H9 (cell line): ENCODE results near the gene SHOC1. TPM values are rescaled to one million over a fixed set of nuclear protein-coding genes. Genes with fewer than 3 reads are reported as not detected.

ENCODE experiments used
- DNase-seq: peaks from one replicate; pipeline ENCODE4 v3.0.0-alpha.2; 2017
- H2AFZ ChIP-seq: one replicate; pipeline ENCODE4 v1.6.1; 2013; ENCODE audit warnings: mild to moderate bottlenecking, low read length, control low read depth, moderate library complexity
- H2AK5ac ChIP-seq: 2 replicates; pipeline ENCODE4 v1.6.1; 2013; ENCODE audit warnings: low read length, control low read depth, mixed read lengths; ENCODE audit not compliant: insufficient read length
- H2BK120ac ChIP-seq: one replicate; pipeline ENCODE4 v1.6.1; 2013; ENCODE audit warnings: low read depth, mild to moderate bottlenecking, low read length, control low read depth, inconsistent platforms; ENCODE audit not compliant: poor library complexity, severe bottlenecking
- H2BK12ac ChIP-seq: 2 replicates; pipeline ENCODE4 v1.6.1; 2013; ENCODE audit warnings: low read length, control low read depth, mixed read lengths, low read depth; ENCODE audit not compliant: insufficient read length
- H2BK15ac ChIP-seq: 2 replicates; pipeline ENCODE4 v1.6.1; 2013; ENCODE audit warnings: low read depth, low read length, control low read depth
- H2BK20ac ChIP-seq: one replicate; pipeline ENCODE4 v1.6.1; 2013; ENCODE audit warnings: low read depth, mild to moderate bottlenecking, low read length, control low read depth, inconsistent platforms; ENCODE audit not compliant: poor library complexity, severe bottlenecking
- H2BK5ac ChIP-seq: 2 replicates; pipeline ENCODE4 v1.6.1; 2013; ENCODE audit warnings: low read length, control low read depth, mixed read lengths; ENCODE audit not compliant: insufficient read length
- H3K14ac ChIP-seq: 2 replicates; pipeline ENCODE4 v1.6.1; 2013; ENCODE audit warnings: low read length, control low read depth; ENCODE audit not compliant: insufficient read depth
- H3K18ac ChIP-seq: 2 replicates; pipeline ENCODE4 v1.6.1; 2013; ENCODE audit warnings: low read depth, mild to moderate bottlenecking, mixed read lengths, low read length, control low read depth; ENCODE audit not compliant: insufficient read length
- H3K23ac ChIP-seq: 2 replicates; pipeline ENCODE4 v1.6.1; 2013; ENCODE audit warnings: low read length, control low read depth, mixed read lengths, low read depth; ENCODE audit not compliant: insufficient read length
- H3K23me2 ChIP-seq: 2 replicates; pipeline ENCODE4 v1.6.1; 2013; ENCODE audit warnings: low read depth, mild to moderate bottlenecking, mixed read lengths, low read length, control low read depth; ENCODE audit not compliant: insufficient read length, poor library complexity, severe bottlenecking
- H3K27ac ChIP-seq: 2 replicates; pipeline ENCODE4 v1.5.1; 2013; ENCODE audit warnings: low read length, control low read depth, mixed read lengths, low read depth; ENCODE audit not compliant: insufficient read length
- H3K27me3 ChIP-seq: 2 replicates; pipeline ENCODE4 v1.6.1; 2013; ENCODE audit warnings: low read length, control low read depth, inconsistent platforms; ENCODE audit not compliant: insufficient read depth
- H3K4ac ChIP-seq: 2 replicates; pipeline ENCODE4 v1.6.1; 2013; ENCODE audit warnings: low read depth, mild to moderate bottlenecking, control low read depth, inconsistent platforms, low read length, moderate library complexity
- H3K4me1 ChIP-seq: 2 replicates; pipeline ENCODE4 v1.6.1; 2013; ENCODE audit warnings: low read length, control low read depth, inconsistent platforms; ENCODE audit not compliant: insufficient read depth
- H3K4me2 ChIP-seq: 2 replicates; pipeline ENCODE4 v1.6.1; 2013; ENCODE audit warnings: low read length, control low read depth, mixed read lengths; ENCODE audit not compliant: insufficient read length, insufficient read depth
- H3K56ac ChIP-seq: 2 replicates; pipeline ENCODE4 v1.6.1; 2013; ENCODE audit warnings: low read depth, mild to moderate bottlenecking, mixed read lengths, low read length, control low read depth; ENCODE audit not compliant: insufficient read length
- H3K79me1 ChIP-seq: 2 replicates; pipeline ENCODE4 v1.6.1; 2013; ENCODE audit warnings: low read depth, mild to moderate bottlenecking, moderate library complexity, low read length, control low read depth, inconsistent platforms; ENCODE audit not compliant: insufficient read depth, poor library complexity, severe bottlenecking
- H3K79me2 ChIP-seq: 2 replicates; pipeline ENCODE4 v1.6.1; 2013; ENCODE audit warnings: low read length, control low read depth, inconsistent platforms; ENCODE audit not compliant: insufficient read depth
- H3K9ac ChIP-seq: 2 replicates; pipeline ENCODE4 v1.6.1; 2013; ENCODE audit warnings: low read length, control low read depth, mixed read lengths; ENCODE audit not compliant: insufficient read length; ENCODE audit errors: extremely low read depth
- H3K9me3 ChIP-seq: one replicate; pipeline ENCODE4 v1.6.1; 2013; ENCODE audit warnings: low read depth, low read length, inconsistent platforms; ENCODE audit not compliant: control insufficient read depth
- H3T11ph ChIP-seq: one replicate; pipeline ENCODE4 v1.6.1; 2013; ENCODE audit warnings: mild to moderate bottlenecking, low read length, control low read depth, inconsistent platforms
- H4K20me1 ChIP-seq: one replicate; pipeline ENCODE4 v1.6.1; 2013; ENCODE audit not compliant: control insufficient read depth, insufficient read length, insufficient read depth
- H4K5ac ChIP-seq: 2 replicates; pipeline ENCODE4 v1.6.1; 2013; ENCODE audit warnings: low read depth, mild to moderate bottlenecking, mixed read lengths, low read length, control low read depth; ENCODE audit not compliant: insufficient read length
- H4K8ac ChIP-seq: replicated peaks from 2 replicates; pipeline ENCODE4 v1.6.1; 2013; ENCODE audit warnings: low read length, control low read depth, mixed read lengths, low read depth; ENCODE audit not compliant: insufficient read length
- H4K91ac ChIP-seq: 2 replicates; pipeline ENCODE4 v1.6.1; 2013; ENCODE audit warnings: low read depth, mild to moderate bottlenecking, moderate library complexity, mixed read lengths, low read length, control low read depth; ENCODE audit not compliant: insufficient read length
- H3K27ac Mint-ChIP-seq, 3 experiments: 2 replicates in 2 of 3; 3 replicates in 1 of 3; pipeline ENCODE4 v1.8.0; 2020 to 2021; ENCODE audit warnings: mixed read lengths in 3 of 3, mild to moderate bottlenecking in 1 of 3, moderate library complexity in 1 of 3
- H3K27me3 Mint-ChIP-seq: 2 replicates; pipeline ENCODE4 v1.8.0; 2021; ENCODE audit warnings: low read depth, mild to moderate bottlenecking, moderate library complexity, mixed read lengths
- H3K36me3 Mint-ChIP-seq, 3 experiments: 2 replicates in 2 of 3; 3 replicates in 1 of 3; pipeline ENCODE4 v1.8.0; 2020 to 2021; ENCODE audit warnings: low read depth in 3 of 3, mixed read lengths in 3 of 3; ENCODE audit not compliant: insufficient read depth in 1 of 3
- H3K4me1 Mint-ChIP-seq, 2 experiments: 2 replicates each; pipeline ENCODE4 v1.8.0; 2020; ENCODE audit warnings: mixed read lengths in 2 of 2
- H3K4me3 Mint-ChIP-seq, 2 experiments: 2 replicates in 1 of 2; 3 replicates in 1 of 2; pipeline ENCODE4 v1.8.0; 2020 to 2021; ENCODE audit warnings: mild to moderate bottlenecking in 2 of 2, mixed read lengths in 2 of 2, moderate library complexity in 1 of 2
- H3K9me3 Mint-ChIP-seq, 2 experiments: 2 replicates in 1 of 2; 3 replicates in 1 of 2; pipeline ENCODE4 v1.8.0; 2020; ENCODE audit warnings: mild to moderate bottlenecking in 2 of 2, mixed read lengths in 2 of 2, moderate library complexity in 1 of 2
- CTCF ChIP-seq: fragments of 200-600 bp; sonication (generic); conservative IDR thresholded peaks from 3 replicates; pipeline ENCODE4 v1.8.0; 2021; ENCODE audit warnings: antibody characterized with exemption, mild to moderate bottlenecking
- whole genome bisulfite sequencing: extraction: QIAGEN DNeasy Blood & Tissue Kit; methylation state at CpG from one replicate; pipeline ENCODE4 v1.1.7; 2013; ENCODE audit warnings: missing lambda C conversion rate, low lambda C conversion rate, mixed read lengths; ENCODE audit not compliant: insufficient read length; ENCODE audit errors: extremely low coverage; 5-methylcytosine and 5-hydroxymethylcytosine counted together
- total RNA-seq: library from RNA; stranded (reverse); gene quantifications from 2 replicates; pipeline ENCODE4 v1.2.1, GENCODE V29; 2021

The SHOC1 gene
- total RNA-seq, 1 experiment from 2014 or later, result not detected

GRCh38 chr9:111842313-111842712 lies 47.6 kb upstream of the SHOC1 start:
- Histone ChIP-seq H3K56ac (no peak overlapping the region), H3K18ac (no peak overlapping the region), H4K91ac (no peak overlapping the region), H3K9me3 (no peaks in the 10 kb centered on the region), H3K14ac (no peak overlapping the region), H3K23ac (no peak overlapping the region), H3K4ac (no peak overlapping the region), H3K4me1 (no peaks in the 10 kb centered on the region), H3K4me2 (no peak overlapping the region), H2BK120ac (no peak overlapping the region), H3K23me2 (no peaks in the 10 kb centered on the region), H4K20me1 (no peaks in the 10 kb centered on the region), H2BK12ac (no peak overlapping the region), H3K79me1 (no peaks in the 10 kb centered on the region), H3K79me2 (no peaks in the 10 kb centered on the region), H3T11ph (no peak overlapping the region), H3K9ac (no peak overlapping the region), H2AFZ (no peak overlapping the region), H3K27me3 (no peaks in the 10 kb centered on the region), H2AK5ac (no peak overlapping the region), H2BK20ac (no peak overlapping the region), H2BK15ac (no peak overlapping the region), H3K27ac (no peak overlapping the region), H2BK5ac (no peak overlapping the region), H4K5ac (no peak overlapping the region), H4K8ac (no peak overlapping the region)
- no peaks in the 10 kb centered on the region for H3K4me1 Mint-ChIP-seq
- TF ChIP-seq CTCF, result no peak
- H3K36me3 Mint-ChIP-seq, result no peaks in the 10 kb centered on the region
- H3K27ac Mint-ChIP-seq, result no peak overlapping the region
- H3K9me3 Mint-ChIP-seq, result no peaks in the 10 kb centered on the region
- no CpG with 5 or more reads among the region's 1 CpG for WGBS
- no peak for DNase-seq
- no peak overlapping the region for H3K4me3 Mint-ChIP-seq
- no peaks in the 10 kb centered on the region; the same call in none of the 2 replicates for H3K27me3 Mint-ChIP-seq
